COLO668 (cell line): Measurements from ENCODE around the gene RIPPLY3.
"Not testable (repeated sequence)": the region's sequence is repeated elsewhere in the genome, so short reads cannot be mapped to it uniquely, and the experiment has no call there.

ENCODE experiments used
- DNase-seq: peaks from one replicate; lab custom pipeline; 2025; ENCODE audit not compliant: unreplicated experiment; lab: John Stamatoyannopoulos, UW

The RIPPLY3 gene

DNA sequence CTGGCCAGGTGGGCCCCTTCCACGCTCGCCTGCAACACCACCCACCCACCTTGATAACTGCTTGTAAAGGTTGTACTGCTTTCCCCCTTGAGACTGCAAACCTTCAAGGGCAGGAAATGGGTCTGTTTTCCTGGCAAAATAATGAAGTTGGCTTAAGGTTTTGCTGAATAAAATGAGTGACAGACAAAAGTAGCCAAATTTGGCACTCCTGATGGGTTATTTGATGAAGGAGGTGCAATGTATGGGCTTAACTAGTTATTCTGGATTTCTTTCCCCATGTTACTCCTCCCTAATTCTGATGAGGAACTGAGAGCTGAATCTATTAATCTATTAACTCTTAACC lies 25.5 kb upstream of the RIPPLY3 start:
- DNase-seq, result no peak

DNA sequence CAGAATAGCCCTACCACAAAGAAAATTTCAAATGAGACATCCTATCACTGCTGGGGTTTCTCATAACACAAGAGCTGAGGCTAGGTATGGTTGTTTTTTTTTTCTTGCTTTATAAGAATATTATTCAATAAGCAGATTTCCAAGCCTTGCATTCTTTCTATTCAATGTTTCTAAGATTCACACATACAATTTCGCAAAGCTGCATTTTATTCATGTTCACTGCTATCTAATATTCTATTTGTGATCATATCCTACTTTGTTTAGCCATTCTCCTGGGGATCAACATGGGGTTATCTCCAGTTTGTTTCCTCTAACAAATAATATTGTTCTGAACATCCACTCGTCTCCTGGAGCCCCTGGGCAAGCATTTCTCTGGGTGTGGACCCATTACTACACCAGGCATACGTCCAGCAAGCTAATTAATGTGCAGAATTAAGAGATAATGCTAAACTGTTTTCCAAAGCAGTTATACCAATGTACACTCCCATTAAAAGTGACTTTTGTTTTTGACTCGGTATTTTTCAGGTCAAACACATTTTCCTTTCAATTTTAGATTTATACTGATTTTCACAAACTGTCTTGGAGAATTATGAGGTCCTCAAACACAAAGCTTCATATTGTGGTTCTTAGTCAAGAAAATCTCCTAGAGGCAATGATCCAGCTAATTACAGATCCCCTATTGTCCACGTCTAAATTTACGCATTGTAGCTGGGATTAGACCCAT lies 24.4 kb upstream of the RIPPLY3 start:
- DNase-seq, result no peak

DNA sequence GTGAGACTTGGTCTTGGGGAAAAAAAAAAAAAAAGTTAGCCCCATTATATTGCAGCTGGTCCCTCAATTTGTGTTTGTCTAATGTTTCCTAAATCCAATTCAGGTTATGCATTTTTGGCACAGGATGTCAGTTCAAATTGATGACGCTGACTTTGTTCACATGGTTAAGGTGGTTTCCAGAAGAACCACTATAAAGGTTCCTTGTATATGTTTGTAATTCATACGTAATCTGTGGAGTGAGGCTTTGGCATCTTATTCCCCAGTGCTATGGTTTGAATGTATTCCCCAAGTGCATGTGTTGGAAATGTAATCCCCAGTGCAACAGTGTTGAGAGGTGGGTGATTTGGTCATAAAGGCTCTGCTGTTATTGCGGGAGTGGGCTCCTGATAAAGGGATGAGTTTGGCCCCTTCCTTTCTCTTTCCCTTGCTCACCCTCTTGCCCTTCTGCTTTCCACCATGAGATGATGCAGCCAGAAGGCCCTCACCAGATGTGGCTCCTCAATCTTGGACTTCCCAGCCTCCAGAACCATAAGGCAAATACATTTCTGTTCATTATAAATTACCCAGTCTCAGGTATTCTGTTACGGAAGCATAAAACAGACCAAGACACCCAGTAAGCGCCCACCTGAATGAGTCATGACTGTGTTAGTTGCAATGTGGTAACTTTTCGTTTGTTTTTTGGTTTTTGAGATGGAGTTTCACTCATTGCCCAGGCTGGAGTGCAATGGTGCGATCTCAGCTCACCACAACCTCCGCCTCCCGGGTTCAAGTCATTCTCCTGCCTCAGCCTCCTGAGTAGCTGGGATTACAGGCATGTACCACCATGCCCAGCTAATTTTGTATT lies 20.5 kb upstream of the RIPPLY3 start:
- no peak for DNase-seq

DNA sequence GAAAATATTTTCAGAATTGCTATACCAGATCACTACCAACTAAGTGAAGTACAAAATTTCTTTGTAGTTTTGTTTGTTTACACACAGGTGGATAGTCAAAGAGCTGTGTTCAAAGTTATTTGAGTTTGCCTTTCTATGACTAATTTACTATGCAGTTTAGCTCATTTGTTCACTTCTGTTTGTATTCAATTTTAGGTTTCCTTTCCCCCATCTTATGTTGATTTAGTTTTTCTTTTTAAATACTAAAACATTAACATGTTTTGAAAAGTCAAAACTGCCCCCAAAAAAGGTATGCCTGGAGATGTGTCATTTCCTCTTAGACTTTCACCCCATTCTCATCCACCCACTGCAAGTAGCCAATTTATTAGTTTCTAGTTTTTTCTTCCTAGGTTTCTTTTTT lies 18.7 kb upstream of the RIPPLY3 start:
- no peak for DNase-seq

DNA sequence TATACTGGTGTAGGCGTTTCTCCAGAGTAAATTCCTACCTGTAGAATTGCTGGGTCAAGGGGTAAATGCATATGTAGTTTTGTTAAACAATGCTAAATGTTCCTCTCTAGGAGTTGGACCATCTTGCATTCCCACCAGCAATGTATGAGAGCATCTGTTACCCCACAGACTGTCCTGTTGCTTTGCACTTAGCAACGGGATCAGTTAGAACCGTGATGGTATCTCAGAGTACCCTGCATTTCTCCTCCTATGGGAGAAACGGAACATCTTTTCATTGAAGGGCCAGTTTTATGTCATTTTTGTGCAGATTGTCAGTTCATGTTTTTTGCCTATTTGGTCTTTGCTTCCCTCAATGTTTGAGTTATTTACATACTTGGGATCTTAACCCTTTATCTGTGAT lies 18.0 kb upstream of the RIPPLY3 start:
- no peak for DNase-seq

DNA sequence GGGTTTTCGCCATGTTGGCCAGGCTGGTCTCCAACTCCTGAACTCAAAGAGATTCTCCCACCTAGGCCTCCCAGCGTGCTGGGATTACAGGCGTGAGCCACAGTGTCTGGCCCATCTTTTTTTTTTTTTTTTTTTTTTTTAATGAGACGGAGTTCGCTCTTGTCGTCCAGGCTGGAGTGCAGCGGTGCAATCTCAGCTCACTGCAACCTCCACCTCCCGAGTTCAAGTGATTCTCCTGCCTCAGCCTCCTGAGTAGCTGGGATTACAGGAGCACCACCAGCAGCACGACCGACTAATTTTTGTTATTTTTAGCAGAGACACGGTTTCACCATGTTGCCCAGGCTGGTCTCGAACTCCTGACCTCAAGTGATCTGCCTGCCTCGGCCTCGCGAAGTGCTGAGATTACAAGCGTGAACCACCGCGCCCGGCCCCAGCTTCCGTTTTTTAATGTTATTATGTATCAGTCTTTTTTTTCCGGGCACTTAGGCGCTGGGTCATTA lies 17.3 kb upstream of the RIPPLY3 start:
- DNase-seq, result not testable (repeated sequence)

DNA sequence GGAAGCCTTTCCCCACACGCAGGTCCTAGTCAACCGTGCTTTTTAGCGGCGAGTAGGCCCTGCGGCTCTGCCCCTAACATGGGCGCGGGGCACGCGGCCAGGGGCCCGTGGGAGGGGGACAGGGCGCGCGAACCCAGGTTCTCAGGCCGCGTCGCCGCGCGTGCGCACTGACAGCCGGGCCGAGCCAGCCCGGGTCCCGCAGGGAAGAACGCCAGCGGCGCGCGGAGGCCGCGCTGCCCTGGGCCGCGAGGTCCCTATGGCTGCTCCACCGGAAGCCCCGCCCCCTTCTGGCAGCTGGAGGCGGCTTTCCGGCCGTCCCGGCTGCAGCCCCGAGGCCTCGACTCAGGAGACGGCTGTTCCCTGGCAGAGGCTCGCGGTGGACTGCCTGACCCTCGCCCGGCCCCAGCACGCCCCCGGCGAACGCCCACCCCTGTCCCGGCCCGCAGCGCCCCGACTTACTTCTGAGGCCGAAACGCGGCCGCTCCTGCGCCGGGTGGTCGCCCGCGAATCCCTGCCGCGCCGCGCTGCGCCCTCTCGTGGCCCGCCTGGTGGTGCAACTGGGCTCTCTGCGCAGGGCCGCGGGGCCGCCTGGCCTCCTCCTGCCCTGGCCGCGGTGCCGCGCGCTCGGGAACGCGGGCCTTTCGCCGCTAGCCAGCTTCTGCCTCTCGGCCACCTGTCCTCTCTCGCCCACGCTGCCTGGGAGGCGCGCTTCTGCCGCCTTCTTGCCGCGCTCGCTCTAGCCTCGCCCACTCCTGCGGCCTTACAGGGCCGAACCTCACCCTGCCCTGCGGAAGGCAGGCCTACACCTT lies 16.6 kb upstream of the RIPPLY3 start:
- peak; percentile 99 for DNase-seq

DNA sequence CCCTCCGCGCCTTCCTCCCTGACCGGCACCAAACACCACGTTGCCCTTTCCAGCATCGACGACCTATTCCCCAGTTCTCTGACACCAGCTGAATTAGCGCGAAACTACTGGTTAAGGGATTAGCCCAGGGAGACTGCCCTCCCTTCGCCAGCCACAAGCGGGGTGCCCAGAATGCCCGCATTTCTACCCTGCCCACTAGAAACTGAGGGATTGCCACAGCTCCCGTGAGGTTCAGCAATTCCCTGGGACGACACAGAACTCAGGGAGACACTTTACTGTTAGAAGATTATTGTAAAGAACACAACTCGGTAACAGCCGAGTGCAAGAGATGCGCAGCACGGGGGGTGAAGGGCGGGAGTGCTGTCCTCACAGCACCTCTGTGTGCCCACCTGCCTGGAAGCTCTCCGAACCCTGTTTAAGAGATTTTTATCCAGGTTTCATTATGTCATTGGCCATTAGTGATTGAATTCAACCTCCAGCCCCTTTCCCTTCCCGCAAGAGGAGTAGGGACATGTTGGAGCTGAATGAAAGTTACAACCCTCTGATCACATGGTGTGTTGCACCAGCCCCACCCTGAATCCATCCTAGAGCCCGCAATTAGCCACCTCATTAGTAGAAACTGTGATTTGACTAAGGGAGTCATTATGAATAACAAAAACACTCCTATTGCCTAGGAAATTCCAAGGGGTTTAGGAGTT lies 15.8 kb upstream of the RIPPLY3 start:
- DNase-seq, result no peak

DNA sequence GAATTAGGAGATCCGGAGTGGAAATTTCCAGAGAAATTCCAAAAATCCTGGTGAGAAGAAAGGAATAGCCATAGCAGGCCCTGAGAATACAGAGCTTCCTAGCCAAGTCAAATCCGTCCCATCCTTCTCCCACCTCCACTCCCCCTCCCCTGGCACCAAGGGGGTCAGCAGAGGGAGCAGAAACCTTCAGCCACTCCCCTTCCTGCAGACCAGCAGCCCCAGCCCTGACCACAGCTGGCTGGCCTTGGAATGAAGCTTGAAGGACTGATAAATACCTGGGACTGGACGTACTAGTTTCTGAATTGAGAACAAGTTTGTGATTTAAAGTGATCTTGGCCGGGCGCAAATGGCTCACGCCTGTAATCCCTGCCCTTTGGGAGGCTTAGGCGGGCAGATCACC lies 13.8 kb upstream of the RIPPLY3 start:
- no peak for DNase-seq

DNA sequence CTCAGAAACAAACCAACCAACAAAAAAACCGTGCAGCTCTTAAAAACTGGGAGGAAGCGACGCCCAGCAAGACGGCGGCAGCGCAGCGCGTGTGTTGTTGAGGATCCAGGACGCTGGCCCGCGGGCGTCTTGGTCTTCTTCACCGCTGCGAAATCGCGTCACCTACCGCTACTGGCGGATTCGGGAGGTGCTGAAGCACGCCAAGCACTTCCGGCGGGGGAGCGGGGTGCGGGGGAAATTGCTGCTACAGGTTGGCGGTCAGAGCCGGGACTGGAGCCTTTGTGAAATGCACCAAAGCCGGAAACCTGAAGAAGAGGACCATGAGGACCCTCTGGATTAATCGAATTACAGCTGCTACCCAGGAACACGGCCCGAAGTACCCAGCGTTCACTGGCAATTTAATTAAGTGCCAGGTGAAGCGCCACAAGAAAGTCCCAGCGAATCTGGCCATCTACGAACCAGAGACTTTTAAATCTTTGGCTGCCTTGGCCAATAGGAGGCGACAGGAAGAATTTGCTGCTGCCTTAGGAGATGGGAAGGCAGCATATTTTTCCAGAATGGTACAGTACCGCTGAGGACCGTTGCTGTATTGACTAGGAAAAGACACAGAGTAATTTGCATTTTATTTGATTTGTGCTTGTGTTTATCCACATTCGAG lies 11.9 kb upstream of the RIPPLY3 start:
- no peak for DNase-seq

DNA sequence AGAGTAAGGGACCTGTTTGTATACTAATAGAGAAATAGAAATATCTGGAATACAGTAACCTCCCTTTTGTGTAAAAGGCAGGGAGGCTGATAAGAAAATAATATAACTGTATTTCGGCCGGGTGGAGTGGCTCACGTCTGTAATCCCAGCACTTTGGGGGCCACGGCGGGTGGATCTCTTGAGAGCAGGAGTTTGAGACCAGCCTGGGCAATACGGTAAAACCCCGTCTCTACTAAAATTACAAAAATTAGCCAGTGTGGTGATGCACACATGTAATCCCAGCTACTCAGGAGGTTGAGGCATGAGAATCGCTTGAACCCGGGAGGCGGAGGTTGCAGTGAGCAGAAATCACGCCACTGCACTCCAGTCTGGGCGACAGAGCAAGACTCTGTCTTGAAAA lies 11.2 kb upstream of the RIPPLY3 start:
- DNase-seq, result not testable (repeated sequence)

DNA sequence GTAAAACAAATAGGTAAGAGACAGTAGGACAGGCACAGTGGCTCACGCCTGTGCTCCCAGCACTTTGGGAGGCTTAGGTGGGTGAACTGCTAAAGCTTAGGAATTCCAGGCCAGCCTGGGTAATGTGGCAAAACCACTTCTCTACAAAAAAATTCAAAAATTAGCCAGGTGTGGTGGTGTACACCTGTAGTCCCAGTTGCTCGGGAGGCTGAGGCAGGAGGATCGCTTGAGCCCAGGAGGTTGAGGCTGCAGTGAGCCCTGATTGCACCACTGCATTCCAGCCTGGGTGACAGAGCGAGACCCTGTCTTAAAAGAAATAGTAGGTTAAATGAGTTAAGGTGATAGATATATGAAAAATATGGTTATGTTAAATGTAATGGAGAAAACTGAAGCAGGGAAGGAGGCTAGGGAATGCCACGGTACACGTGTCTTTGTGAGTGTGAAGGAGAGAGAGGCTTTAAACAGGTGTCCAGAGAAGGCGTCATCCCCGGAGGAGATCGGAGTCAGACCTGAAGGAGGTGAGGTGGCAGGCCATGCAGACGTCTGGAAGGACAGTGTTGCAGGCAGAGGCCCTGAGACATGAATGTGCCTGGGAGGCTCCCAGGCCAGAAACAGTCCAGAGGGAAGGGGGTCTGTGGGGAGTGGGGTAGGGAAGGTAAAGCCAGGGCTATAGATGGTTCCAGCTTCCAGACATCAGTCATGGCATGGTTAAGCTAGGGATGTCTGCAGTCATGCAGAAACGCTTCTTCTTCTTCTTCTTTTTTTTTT lies 7.2 kb upstream of the RIPPLY3 start:
- no peak for DNase-seq

DNA sequence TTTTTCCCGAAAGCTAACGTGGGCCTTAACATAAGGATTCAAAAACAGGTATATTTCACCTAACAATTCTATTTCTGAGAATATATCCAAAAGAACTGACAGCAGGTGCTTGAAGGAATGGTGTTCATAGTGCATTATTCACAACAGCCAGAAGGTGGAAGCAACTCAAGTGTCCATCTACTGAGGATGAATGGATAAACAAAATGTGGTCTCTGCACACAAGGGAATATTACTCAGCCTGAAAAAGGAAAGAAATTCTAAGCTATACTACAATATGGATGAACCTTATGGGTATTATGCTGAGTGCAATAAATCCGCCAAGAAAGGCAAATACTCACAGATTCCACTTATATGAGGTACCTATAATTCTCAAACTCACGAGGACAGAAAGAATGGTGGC lies 6.1 kb upstream of the RIPPLY3 start:
- DNase-seq, result no peak

DNA sequence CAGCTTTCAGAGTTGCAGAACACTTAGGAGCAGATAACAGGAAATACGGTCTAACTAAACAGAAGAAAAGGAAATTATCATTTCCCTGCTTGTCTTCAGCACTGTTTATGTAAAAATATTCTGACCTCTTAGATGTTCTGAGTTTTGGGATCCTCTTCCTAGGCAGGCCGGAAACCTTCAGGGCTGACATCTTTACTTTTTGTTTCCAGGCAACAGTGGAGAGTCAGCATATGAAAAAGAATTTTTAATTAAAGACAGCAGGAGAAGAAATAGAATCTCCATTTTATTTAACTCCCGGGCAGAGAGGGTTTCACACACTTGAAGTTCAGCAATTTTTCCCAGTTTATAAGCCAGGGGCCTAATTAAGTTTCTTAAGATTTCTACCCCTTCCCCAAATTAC lies 5.1 kb upstream of the RIPPLY3 start:
- DNase-seq, result no peak

DNA sequence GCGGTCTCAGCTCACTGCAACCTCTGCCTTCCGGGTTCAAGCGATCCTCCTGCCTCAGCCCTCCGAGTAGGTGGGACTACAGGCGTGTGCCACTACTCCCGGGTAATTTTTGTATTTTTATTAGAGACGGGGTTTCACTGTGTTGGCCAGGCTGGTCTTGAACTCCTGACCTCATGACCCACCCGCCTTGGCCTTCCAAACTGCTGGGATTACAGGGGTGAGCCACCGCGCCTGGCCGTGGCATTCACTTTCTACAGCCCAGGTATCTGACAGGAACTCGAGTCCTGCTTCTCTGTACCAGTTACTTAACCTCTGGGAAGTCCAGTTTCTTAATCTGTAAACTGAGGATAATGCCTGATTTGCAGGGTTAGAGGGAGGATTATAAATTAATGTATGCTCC lies 3.7 kb upstream of the RIPPLY3 start:
- DNase-seq, result not testable (repeated sequence)

DNA sequence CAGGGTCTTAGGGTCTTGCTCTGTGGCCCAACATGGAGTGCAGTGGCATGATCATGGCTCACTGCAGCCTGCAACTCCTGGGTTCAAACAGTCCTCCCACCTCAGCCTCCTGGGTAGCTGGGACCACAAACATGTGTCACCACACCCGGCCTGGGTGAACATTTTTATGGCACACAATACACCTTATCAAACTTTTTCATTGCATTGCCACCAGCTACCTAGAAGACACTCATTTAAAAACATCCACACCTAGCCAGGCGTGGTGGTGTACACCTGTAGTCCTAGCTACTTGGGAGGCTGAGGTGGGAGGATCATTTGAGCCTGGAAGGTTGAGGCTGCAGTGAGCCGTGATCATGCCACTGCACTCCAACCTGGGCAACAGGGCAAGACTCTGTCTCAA lies 2.6 kb upstream of the RIPPLY3 start:
- not testable (repeated sequence) for DNase-seq

DNA sequence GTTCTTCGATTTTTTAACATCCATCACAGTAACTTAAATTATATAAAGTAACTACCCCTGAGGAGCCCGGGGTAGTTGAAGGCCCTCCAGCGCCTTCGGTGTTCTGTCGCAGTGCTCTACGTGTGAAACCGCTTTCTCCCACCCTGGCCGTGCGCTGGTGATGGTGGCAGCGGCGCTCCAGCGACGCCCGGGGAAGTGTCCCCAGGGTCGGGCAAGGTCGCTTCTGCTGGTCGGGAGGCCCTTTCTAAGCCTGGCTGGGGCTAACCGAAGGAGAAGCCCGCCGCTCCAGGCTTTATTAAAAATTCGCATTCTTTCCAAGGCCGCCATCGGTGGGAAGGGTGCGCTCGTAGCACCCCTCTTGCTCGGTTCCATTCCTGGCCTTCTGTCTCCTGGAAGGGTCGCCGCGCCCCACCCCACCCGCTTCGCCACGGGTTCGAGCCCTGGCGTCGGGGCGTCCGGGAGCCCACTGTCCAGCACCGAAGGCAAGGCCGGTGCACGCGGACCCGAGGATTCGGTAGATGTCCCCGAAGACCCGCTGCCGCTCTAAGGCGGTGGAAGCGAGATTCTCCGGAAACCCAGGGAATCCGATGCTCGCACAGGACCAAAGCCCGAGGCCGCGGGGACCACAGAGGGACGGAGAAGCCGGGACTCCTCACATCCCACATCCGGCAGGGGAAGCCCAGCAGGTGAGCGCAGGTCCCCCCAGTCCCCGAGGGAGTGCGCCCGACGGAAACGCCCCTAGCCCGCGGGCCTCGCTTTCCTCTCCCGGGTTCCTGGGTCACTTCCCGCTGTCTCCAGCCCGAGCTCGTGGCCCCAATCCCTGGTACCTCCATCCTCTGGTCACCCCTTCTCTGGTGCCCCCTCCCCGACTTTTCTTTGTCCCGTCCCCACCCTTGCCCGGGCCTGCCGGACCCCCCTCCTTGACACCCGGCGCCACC lies 685 bp upstream of the RIPPLY3 start:
- DNase-seq, result no peak

DNA sequence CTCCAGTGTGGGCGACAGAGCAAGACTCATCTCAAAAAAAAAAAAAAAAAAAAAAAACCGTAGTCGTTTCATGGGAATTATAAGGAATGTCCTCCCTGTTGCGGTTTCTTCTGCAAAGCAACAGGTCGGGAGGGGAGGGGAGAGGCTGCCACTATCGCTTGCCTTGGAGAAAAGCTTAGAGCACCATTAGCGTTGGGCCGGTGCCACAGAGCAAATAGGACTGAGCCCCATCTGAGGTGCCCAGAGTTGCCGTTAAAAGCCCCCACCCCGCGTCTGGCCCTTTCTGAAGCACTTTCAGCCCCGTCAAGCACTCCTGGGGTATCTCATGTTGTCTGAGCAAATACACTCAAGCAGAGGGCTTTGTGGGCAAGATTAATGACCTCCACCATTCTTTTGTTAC lies 2.2 kb downstream of the RIPPLY3 start:
- peak; percentile 90 for DNase-seq
